ENCODE measurements around the gene HIPK1. TPM values are rescaled to one million over a fixed set of nuclear protein-coding genes. Genes with fewer than 3 reads are reported as not detected.

Gene HIPK1
- total RNA-seq, 1 donor from 2014 or later, result 62.0 TPM

DNA sequence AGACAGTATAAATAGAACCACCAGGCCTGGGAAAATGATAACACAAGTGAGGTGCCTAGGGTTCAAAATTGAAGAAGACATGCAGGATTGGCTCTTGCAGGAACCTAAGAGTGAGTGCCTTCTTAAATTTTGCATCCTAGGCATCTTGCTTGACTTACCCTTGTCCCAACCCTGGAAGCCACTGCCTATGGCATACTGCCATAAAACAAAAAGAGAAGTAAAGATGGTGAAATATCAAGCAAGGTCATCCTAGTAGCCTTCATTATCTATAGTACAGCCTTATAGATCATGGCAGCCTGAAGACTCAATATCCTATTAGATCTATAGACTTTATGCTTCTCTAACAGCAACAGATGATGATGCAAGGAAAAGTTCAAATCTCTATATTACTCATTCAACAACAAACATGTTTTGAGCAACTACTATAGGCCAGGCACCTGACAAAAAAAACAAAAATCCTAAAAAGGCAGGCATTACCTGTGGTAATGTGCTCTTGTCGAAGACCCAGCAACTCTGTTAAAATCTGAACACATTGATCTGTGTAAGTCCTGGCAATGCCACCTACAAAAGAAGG, 30.8 kb upstream of the HIPK1 start:
- no peaks in the 10 kb centered on the region for H3K4me1 Mint-ChIP-seq (ENCODE audit: unreplicated experiment)
- no peak overlapping the region for H3K4me3 Mint-ChIP-seq
- no peaks in the 10 kb centered on the region for H3K9me3 Mint-ChIP-seq
- TF ChIP-seq, protein P1, sequence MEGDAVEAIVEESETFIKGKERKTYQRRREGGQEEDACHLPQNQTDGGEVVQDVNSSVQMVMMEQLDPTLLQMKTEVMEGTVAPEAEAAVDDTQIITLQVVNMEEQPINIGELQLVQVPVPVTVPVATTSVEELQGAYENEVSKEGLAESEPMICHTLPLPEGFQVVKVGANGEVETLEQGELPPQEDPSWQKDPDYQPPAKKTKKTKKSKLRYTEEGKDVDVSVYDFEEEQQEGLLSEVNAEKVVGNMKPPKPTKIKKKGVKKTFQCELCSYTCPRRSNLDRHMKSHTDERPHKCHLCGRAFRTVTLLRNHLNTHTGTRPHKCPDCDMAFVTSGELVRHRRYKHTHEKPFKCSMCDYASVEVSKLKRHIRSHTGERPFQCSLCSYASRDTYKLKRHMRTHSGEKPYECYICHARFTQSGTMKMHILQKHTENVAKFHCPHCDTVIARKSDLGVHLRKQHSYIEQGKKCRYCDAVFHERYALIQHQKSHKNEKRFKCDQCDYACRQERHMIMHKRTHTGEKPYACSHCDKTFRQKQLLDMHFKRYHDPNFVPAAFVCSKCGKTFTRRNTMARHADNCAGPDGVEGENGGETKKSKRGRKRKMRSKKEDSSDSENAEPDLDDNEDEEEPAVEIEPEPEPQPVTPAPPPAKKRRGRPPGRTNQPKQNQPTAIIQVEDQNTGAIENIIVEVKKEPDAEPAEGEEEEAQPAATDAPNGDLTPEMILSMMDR (conservative IDR thresholded peaks at IDR 0.05), result no peak
- peaks cover 24% of the 10 kb centered on the region for H3K36me3 Mint-ChIP-seq
- no peaks in the 10 kb centered on the region for H3K27me3 Mint-ChIP-seq
- no peak for DNase-seq (ENCODE audit: extremely low spot score, unreplicated experiment)
- H3K27ac Mint-ChIP-seq, result no peak overlapping the region

DNA sequence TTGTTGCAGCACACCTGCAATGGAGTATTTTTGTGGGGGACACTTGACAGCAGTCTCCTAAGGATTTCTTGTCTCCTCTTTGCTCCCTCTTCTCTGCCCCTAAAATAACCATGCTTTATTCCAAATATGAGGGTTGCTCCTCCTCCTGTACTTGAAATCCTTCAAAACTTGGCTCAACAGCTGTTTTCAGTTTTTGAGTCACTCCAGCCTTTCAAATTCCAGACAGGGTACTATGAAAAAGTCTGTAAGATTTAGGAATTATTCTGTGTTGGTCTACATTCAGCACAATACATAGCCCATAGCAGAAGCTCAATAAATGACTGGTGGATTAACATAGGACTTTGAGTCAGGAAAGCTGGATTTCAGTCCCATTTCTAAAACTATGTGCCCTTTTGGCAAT, 30.0 kb upstream of the HIPK1 start:
- H3K27ac Mint-ChIP-seq, result no peak overlapping the region
- no peak for DNase-seq (ENCODE audit: extremely low spot score, unreplicated experiment)
- no peaks in the 10 kb centered on the region for H3K9me3 Mint-ChIP-seq
- H3K4me3 Mint-ChIP-seq, result no peak overlapping the region
- TF ChIP-seq, protein P1 (conservative IDR thresholded peaks at IDR 0.05), result no peak
- H3K36me3 Mint-ChIP-seq, result peaks cover 24% of the 10 kb centered on the region
- no peaks in the 10 kb centered on the region for H3K27me3 Mint-ChIP-seq
- H3K4me1 Mint-ChIP-seq (ENCODE audit: unreplicated experiment), result no peaks in the 10 kb centered on the region

DNA sequence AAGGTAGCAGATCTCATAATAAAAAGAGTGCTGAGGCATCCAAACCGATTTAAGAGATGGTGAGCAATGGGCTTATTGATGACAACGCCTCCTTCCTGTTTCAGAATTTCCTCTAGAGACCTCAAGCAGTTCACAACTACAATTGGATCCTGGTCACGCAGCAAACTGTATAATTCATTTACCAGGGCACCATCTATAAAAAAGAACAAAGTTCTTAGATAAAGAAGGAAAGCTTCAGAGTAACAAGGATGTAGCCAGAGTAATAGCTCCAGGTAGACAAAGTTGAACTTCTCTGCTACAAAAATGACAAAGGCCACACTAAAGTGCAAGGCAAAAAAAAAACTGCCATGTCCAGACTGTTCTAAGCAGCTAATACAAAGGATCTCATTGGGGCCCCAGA, 27.9 kb upstream of the HIPK1 start:
- Mint-ChIP-seq H3K4me1 (ENCODE audit: unreplicated experiment) (peaks cover 3% of the 10 kb centered on the region), H3K27me3 (no peaks in the 10 kb centered on the region), H3K9me3 (no peaks in the 10 kb centered on the region), H3K36me3 (peaks cover 14% of the 10 kb centered on the region), H3K27ac (no peak overlapping the region), H3K4me3 (no peak overlapping the region)
- no peak for DNase-seq (ENCODE audit: extremely low spot score, unreplicated experiment)
- TF ChIP-seq, protein P1 (conservative IDR thresholded peaks at IDR 0.05), result no peak

DNA sequence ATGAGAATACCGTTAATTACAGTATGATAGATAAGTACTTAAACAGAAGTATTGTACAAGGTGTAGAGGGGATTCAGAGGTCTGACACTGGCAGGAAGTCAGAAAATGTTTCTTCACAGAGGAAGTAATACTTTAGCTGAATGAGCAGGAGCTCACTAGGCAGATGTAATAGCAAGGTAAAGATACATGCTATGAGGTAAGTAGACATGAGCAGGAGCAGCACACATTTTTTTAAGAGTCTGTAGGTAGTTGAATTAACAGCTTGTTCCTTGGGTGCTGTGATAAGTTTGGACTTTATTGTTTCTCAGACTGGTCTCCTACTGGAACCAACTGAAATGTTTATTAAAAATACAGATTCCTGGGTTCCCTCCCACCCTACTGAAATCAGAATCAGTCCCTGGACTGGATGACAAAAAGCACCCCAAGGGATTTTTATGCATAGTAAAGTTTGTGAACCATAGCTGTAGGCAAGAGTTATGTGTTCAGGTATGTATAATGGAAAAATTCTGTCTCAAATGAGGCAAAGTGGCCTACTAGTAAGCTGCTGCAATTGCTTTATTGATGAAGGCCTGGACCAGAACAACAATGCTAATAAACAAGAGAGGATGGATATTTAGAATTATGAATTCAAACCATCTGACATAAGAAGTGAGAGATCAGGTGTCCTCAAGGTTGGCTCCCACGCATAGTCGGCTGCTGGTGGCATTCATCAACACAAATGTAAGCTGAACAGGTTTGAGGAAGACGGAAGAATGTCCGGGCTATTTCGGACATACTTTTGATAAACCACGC, 25.4 kb upstream of the HIPK1 start:
- DNase-seq (ENCODE audit: extremely low spot score, unreplicated experiment), result no peak
- H3K27me3 Mint-ChIP-seq, result no peaks in the 10 kb centered on the region
- peak overlapping the region; percentile 98 for H3K4me3 Mint-ChIP-seq
- H3K9me3 Mint-ChIP-seq, result no peaks in the 10 kb centered on the region
- peaks cover 3% of the 10 kb centered on the region for H3K4me1 Mint-ChIP-seq (ENCODE audit: unreplicated experiment)
- TF ChIP-seq, protein P1 (conservative IDR thresholded peaks at IDR 0.05), result no peak
- H3K27ac Mint-ChIP-seq, result peak overlapping the region; percentile 98
- H3K36me3 Mint-ChIP-seq, result peaks cover 13% of the 10 kb centered on the region

DNA sequence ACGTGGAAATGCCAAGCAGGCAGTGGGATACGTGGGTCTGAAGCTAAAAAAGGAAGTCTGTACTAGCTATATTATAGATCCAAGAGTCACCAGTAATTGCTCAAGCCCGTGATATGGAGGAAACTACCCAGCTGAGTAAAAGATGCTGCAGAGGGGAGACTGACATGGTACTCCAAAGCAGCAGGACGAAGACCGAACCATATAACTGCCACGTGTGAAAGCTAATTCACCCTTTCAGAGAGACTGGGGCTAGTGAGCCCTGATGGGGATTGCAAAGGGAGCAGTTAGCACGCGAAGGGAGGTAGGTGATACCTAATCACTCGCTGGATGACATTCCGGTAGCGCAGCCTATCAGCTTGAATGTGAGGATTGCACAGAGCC, 24.8 kb upstream of the HIPK1 start:
- H3K27ac Mint-ChIP-seq, result peak overlapping the region; percentile 98
- H3K4me1 Mint-ChIP-seq (ENCODE audit: unreplicated experiment), result peaks cover 3% of the 10 kb centered on the region
- TF ChIP-seq, protein P1 (conservative IDR thresholded peaks at IDR 0.05), result no peak
- peak overlapping the region; percentile 98 for H3K4me3 Mint-ChIP-seq
- no peak for DNase-seq (ENCODE audit: extremely low spot score, unreplicated experiment)
- no peaks in the 10 kb centered on the region for H3K9me3 Mint-ChIP-seq
- H3K27me3 Mint-ChIP-seq, result no peaks in the 10 kb centered on the region
- H3K36me3 Mint-ChIP-seq, result peaks cover 13% of the 10 kb centered on the region

All from type B pancreatic cell (in vitro differentiated cells).